GM23248 (cell line): Measurements from ENCODE around the gene SART3. TPM values are rescaled to one million over a fixed set of nuclear protein-coding genes. Genes with fewer than 3 reads are reported as not detected.

Source experiments
- DNase-seq: peaks from one replicate; pipeline ENCODE4 v3.0.0-alpha.2; 2015
- H2AFZ ChIP-seq: fragments of 200-600 bp; sonication (generic); 2 replicates; pipeline ENCODE4 v1.6.1; 2016; ENCODE audit warnings: antibody characterized with exemption
- H3F3A ChIP-seq: fragments of 200-600 bp; sonication (generic); 2 replicates; pipeline ENCODE4 v1.6.1; 2016; ENCODE audit warnings: mild to moderate bottlenecking, antibody characterized with exemption, mixed run types; ENCODE audit not compliant: insufficient read depth
- H3K27ac ChIP-seq: fragments of 200-600 bp; sonication (generic); 2 replicates; pipeline ENCODE4 v1.5.1; 2016; ENCODE audit warnings: mild to moderate bottlenecking
- H3K27me3 ChIP-seq: fragments of 200-600 bp; sonication (generic); replicated peaks from 2 replicates; pipeline ENCODE4 v1.6.1; 2016; ENCODE audit warnings: mild to moderate bottlenecking; ENCODE audit not compliant: insufficient read depth
- H3K36me3 ChIP-seq: fragments of 200-600 bp; sonication (generic); 2 replicates; pipeline ENCODE4 v1.6.1; 2016; ENCODE audit warnings: low read depth, mild to moderate bottlenecking
- H3K4me1 ChIP-seq: fragments of 200-600 bp; sonication (generic); 2 replicates; pipeline ENCODE4 v1.6.1; 2016; ENCODE audit warnings: mild to moderate bottlenecking; ENCODE audit not compliant: insufficient read depth
- H3K4me2 ChIP-seq: fragments of 200-600 bp; sonication (generic); one replicate; pipeline ENCODE4 v1.6.1; 2016; ENCODE audit warnings: mild to moderate bottlenecking; ENCODE audit not compliant: unreplicated experiment
- H3K4me3 ChIP-seq: fragments of 200-600 bp; sonication (generic); 2 replicates; pipeline ENCODE4 v1.5.1; 2016; ENCODE audit warnings: mild to moderate bottlenecking
- H3K79me2 ChIP-seq: fragments of 200-600 bp; sonication (generic); 2 replicates; pipeline ENCODE4 v1.6.1; 2016; ENCODE audit warnings: mild to moderate bottlenecking; ENCODE audit not compliant: insufficient read depth
- H3K9ac ChIP-seq: fragments of 200-600 bp; sonication (generic); 2 replicates; pipeline ENCODE4 v1.6.1; 2016; ENCODE audit warnings: mild to moderate bottlenecking
- H3K9me2 ChIP-seq: fragments of 200-600 bp; sonication (generic); 2 replicates; pipeline ENCODE4 v1.6.1; 2016; ENCODE audit warnings: mixed run types, mild to moderate bottlenecking, moderate library complexity; ENCODE audit not compliant: insufficient read depth
- H3K9me3 ChIP-seq: fragments of 200-600 bp; sonication (generic); one replicate; pipeline ENCODE4 v1.6.1; 2017; ENCODE audit warnings: low read depth
- H4K20me1 ChIP-seq: fragments of 200-600 bp; sonication (generic); 2 replicates; pipeline ENCODE4 v1.6.0; 2016; ENCODE audit not compliant: insufficient read depth
- EZH2 ChIP-seq: fragments of 200-600 bp; sonication (generic); IDR thresholded peaks from 2 replicates; pipeline ENCODE4 v1.6.1; 2018; ENCODE audit warnings: antibody characterized with exemption, mild to moderate bottlenecking; ENCODE audit not compliant: insufficient read depth, poor library complexity, severe bottlenecking
- EZH2phosphoT487 ChIP-seq: fragments of 200-600 bp; sonication (generic); IDR thresholded peaks from 2 replicates; pipeline ENCODE4 v1.6.1; 2018; ENCODE audit warnings: antibody characterized with exemption, moderate library complexity, mild to moderate bottlenecking, low read depth; ENCODE audit not compliant: insufficient read depth
- WGBS, 2 experiments: methylation state at CpG; one replicate each; pipeline ENCODE4 v1.1.6; 2015 to 2017; ENCODE audit warnings: low lambda C conversion rate in 2 of 2, low coverage in 1 of 2; ENCODE audit errors: missing lambda C conversion rate in 2 of 2; 5-methylcytosine and 5-hydroxymethylcytosine counted together
- in situ Hi-C: fragments of 300-500 bp; cut with MboI; formaldehyde crosslinking; loops from 2 replicates; pipeline ENCODE4 v1.15.0; 2020
- polyA plus RNA-seq: library from polyadenylated mRNA; unstranded; fragments of >200 nt; fragmentation: Nextera tagmentation; extraction: Ambion mirVana; gene quantifications from 2 replicates; pipeline ENCODE4 v1.2.1, GENCODE V29; 2016
- total RNA-seq: library from RNA; depleted of rRNA; stranded (reverse); fragments of >200 nt; shearing (Covaris generic); gene quantifications from 2 replicates; pipeline ENCODE4 v1.2.3, GENCODE V29; 2014

The SART3 gene
- total and polyA plus RNA-seq, 2 experiments from 2014 or later = 20.5 to 29.7 TPM

GRCh38 chr12:108589840-108590229 is 28.9 kb upstream of the SART3 start:
- Histone ChIP-seq H3K36me3 (no peaks in the 10 kb centered on the region), H4K20me1 (no peaks in the 10 kb centered on the region), H3K4me2 (no peak overlapping the region), H3K9ac (no peak overlapping the region), H3K79me2 (peaks cover 10% of the 10 kb centered on the region; the same call in 1 of the 2 replicates), H3K9me2 (no peaks in the 10 kb centered on the region), H3K4me1 (peaks cover 10% of the 10 kb centered on the region), H3F3A (no peaks in the 10 kb centered on the region), H3K4me3 (no peak overlapping the region), H3K27me3 (no peaks in the 10 kb centered on the region), H3K27ac (no peak overlapping the region), H2AFZ (no peak overlapping the region), H3K9me3 (no peaks in the 10 kb centered on the region)
- 67 to 78% methylated on average over 7 of the region's 7 CpGs for WGBS, 2 experiments
- DNase-seq = no peak
- no peak for TF ChIP-seq EZH2
- in situ Hi-C loops = no loop called here

- Histone ChIP-seq H3K4me2 (peak overlapping the region; percentile 45), H3K9me2 (no peaks in the 10 kb centered on the region)
Observed at GRCh38 chr12:108589028-108589839, 28.3 kb upstream of the SART3 start.

GRCh38 chr12:108587826-108588225 is 26.9 kb upstream of the SART3 start:
- DNase-seq = no peak
- Histone ChIP-seq H2AFZ (no peak overlapping the region), H3K4me2 (no peak overlapping the region), H3K9me3 (no peaks in the 10 kb centered on the region), H3K79me2 (no peaks in the 10 kb centered on the region), H3K9ac (no peak overlapping the region), H3K27me3 (no peaks in the 10 kb centered on the region), H3F3A (no peaks in the 10 kb centered on the region), H4K20me1 (no peaks in the 10 kb centered on the region), H3K9me2 (no peaks in the 10 kb centered on the region), H3K36me3 (no peaks in the 10 kb centered on the region), H3K4me3 (no peak overlapping the region), H3K4me1 (peaks cover 10% of the 10 kb centered on the region), H3K27ac (no peak overlapping the region)
- no peak for TF ChIP-seq EZH2phosphoT487
- TF ChIP-seq EZH2 = no peak
- WGBS, 2 experiments = 73 to 81% methylated on average over 4 of the region's 4 CpGs
- in situ Hi-C loops = no loop called here

More at GRCh38 chr12:108589028-108589839, 28.3 kb upstream of the SART3 start:
- no peaks in the 10 kb centered on the region for H4K20me1 ChIP-seq
- 0 out of 2 replicates have a peak overlapping the region, but pooled peaks have one; percentile 33 for H2AFZ ChIP-seq
- H3F3A ChIP-seq = no peaks in the 10 kb centered on the region
- TF ChIP-seq EZH2 (no peak), EZH2phosphoT487 (no peak)
- no peak overlapping the region for H3K9ac ChIP-seq
- DNase-seq = peak; percentile 67
- no peaks in the 10 kb centered on the region for H3K36me3 ChIP-seq
- H3K79me2 ChIP-seq = 0 out of 2 replicates have a peak, but pooled peaks cover 6% of the 10 kb centered on the region
- H3K27ac ChIP-seq = no peak overlapping the region
- in situ Hi-C loops = no loop called here
- H3K4me1 ChIP-seq = peaks cover 10% of the 10 kb centered on the region
- H3K4me3 ChIP-seq = no peak overlapping the region
- H3K9me3 ChIP-seq = no peaks in the 10 kb centered on the region
- 9 to 11% methylated on average over 12 to 15 of the region's 15 CpGs for WGBS, 2 experiments
- no peaks in the 10 kb centered on the region for H3K27me3 ChIP-seq

GRCh38 chr12:108586306-108586705 is 25.3 kb upstream of the SART3 start:
- no peaks in the 10 kb centered on the region for H3K79me2 ChIP-seq
- TF ChIP-seq EZH2 (no peak), EZH2phosphoT487 (no peak)
- no peaks in the 10 kb centered on the region for H3K9me3 ChIP-seq
- H3K4me1 ChIP-seq = peaks cover 10% of the 10 kb centered on the region
- H3K27me3 ChIP-seq = no peaks in the 10 kb centered on the region
- H3K9me2 ChIP-seq = no peaks in the 10 kb centered on the region
- no peaks in the 10 kb centered on the region for H4K20me1 ChIP-seq
- H3K27ac ChIP-seq = no peak overlapping the region
- in situ Hi-C loops = no loop called here
- H3K9ac ChIP-seq = no peak overlapping the region
- 88 to 89% methylated on average over 11 of the region's 11 CpGs for WGBS, 2 experiments
- no peak for DNase-seq
- H3K4me3 ChIP-seq = no peak overlapping the region
- no peaks in the 10 kb centered on the region for H3K36me3 ChIP-seq
- H3F3A ChIP-seq = no peaks in the 10 kb centered on the region
- no peak overlapping the region for H3K4me2 ChIP-seq
- H2AFZ ChIP-seq = no peak overlapping the region
